Stimulated activated CD4-positive, alpha-beta T cell treated with anti-CD3 and anti-CD28 coated beads, Interleukin-2, amount 100 ng/mL, for 24 hours (primary cell): ENCODE measurements around the gene CAPN7.

Experiments
- DNase-seq, 2 donors: peaks; one replicate each; pipeline ENCODE4 v3.0.0-alpha.2; 2020

Gene CAPN7

DNA sequence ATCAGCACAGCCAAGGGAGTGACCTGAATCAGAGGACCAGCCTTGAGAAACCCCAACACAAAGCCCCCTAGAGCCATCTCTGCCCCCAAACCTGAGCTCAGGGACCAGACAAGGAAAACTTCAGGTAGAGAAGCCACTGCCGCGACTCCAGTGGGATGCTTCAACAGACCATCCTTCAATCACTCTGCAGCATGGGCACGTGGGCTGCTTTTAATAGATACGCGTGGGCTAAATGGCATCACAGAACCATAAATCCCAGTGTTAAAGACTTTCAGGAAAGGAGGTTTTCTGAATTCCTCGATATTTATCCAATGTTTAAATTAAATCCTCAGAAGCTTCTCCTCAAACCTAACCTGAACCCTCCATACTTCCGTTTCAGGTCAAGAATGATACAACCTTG is 95.7 kb downstream of the CAPN7 start:
- no peak for DNase-seq
